ENCODE data around the gene MYORG.
"Not testable (repeated sequence)": the region's sequence is repeated elsewhere in the genome, so short reads cannot be mapped to it uniquely, and the experiment has no call there.

The MYORG gene

DNA sequence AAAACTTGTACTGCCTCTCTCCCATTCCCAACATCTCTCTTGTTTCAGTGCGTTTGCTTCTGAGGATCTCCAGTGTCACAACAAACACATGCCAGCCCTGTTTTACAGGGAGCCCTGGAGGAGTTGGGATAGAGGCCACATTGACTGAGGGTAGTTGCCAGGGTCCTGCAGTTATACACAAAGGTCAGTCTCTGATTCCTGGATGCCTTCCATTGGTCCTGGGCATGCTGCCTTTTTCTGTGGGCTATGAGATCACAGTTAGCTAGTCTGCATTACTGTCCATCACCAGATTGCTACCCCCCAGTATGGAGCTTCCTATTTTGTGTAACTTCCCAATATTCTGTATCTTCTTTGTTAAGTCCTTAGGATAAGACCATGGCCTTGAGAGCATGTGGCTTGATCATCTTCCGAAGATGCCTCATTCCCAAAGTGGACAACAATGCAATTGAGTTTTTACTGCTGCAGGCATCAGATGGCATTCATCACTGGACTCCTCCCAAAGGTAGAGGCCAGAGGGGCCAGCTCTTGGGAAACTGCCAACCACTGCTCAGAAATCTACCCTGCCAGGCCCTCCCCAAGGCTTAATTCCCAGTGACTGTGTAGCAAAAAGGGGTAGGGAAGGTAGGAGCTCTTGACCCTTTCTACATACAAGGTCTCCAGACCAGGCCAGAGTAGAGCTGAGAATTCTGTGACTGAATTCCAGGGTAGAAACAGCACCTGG, 37.9 kb downstream of the MYORG start:
- TF ChIP-seq, protein P1, sequence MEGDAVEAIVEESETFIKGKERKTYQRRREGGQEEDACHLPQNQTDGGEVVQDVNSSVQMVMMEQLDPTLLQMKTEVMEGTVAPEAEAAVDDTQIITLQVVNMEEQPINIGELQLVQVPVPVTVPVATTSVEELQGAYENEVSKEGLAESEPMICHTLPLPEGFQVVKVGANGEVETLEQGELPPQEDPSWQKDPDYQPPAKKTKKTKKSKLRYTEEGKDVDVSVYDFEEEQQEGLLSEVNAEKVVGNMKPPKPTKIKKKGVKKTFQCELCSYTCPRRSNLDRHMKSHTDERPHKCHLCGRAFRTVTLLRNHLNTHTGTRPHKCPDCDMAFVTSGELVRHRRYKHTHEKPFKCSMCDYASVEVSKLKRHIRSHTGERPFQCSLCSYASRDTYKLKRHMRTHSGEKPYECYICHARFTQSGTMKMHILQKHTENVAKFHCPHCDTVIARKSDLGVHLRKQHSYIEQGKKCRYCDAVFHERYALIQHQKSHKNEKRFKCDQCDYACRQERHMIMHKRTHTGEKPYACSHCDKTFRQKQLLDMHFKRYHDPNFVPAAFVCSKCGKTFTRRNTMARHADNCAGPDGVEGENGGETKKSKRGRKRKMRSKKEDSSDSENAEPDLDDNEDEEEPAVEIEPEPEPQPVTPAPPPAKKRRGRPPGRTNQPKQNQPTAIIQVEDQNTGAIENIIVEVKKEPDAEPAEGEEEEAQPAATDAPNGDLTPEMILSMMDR (IDR thresholded peaks at IDR 0.05; ENCODE audit: borderline replicate concordance, insufficient read depth, low read depth, low read length) = no peak
- no peak overlapping the region for H3K4me3 ChIP-seq (ENCODE audit: low read depth, low read length)

GRCh38 chr9:34338079-34338478, 38.6 kb downstream of the MYORG start:
- not testable (repeated sequence) for H3K4me3 ChIP-seq (ENCODE audit: low read depth, low read length)

GRCh38 chr9:34337403-34337802, 39.3 kb downstream of the MYORG start:
- TF ChIP-seq, protein P1 (IDR thresholded peaks at IDR 0.05; ENCODE audit: borderline replicate concordance, insufficient read depth, low read depth, low read length) = no peak
- no peak overlapping the region for H3K4me3 ChIP-seq (ENCODE audit: low read depth, low read length)

DNA sequence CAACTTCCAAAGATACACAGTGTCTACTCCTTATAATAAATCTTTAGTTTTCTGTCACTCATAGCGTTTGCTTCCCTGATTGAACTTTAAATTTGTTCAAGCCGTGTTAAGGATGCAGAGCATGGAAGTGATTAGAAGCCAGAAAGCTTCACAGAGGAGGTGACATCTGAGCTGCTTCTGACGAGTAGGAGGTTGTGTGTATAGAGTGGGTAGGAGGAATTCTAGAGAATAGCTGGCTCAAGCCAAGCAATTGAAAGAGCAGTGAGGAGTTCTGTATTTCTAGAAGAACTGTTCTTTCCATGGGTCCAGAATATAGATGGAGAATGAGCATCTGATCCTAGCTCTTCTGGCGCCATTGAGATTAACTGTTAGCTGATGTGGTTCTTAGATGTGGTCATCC, 41.3 kb downstream of the MYORG start:
- TF ChIP-seq, protein P1 (IDR thresholded peaks at IDR 0.05; ENCODE audit: borderline replicate concordance, insufficient read depth, low read depth, low read length) = no peak
- H3K4me3 ChIP-seq (ENCODE audit: low read depth, low read length) = no peak overlapping the region

- no peak overlapping the region for H3K4me3 ChIP-seq (ENCODE audit: low read depth, low read length)
- TF ChIP-seq, protein P1 (IDR thresholded peaks at IDR 0.05; ENCODE audit: borderline replicate concordance, insufficient read depth, low read depth, low read length) = no peak
Observed at GRCh38 chr9:34334916-34335315, 41.8 kb downstream of the MYORG start.

- H3K4me3 ChIP-seq (ENCODE audit: low read depth, low read length) = no peak overlapping the region
- TF ChIP-seq, protein P1 (IDR thresholded peaks at IDR 0.05; ENCODE audit: borderline replicate concordance, insufficient read depth, low read depth, low read length) = no peak
Observed at GRCh38 chr9:34334337-34334824, 42.3 kb downstream of the MYORG start.

- TF ChIP-seq, protein P1 (IDR thresholded peaks at IDR 0.05; ENCODE audit: borderline replicate concordance, insufficient read depth, low read depth, low read length) = no peak
- no peak overlapping the region for H3K4me3 ChIP-seq (ENCODE audit: low read depth, low read length)
Observed at GRCh38 chr9:34333836-34334235, 42.9 kb downstream of the MYORG start.

All from GM12875 (cell line).